IPS DF 19.7 (cell line): ENCODE data around the gene KRTAP1-4.
"Not testable (repeated sequence)": the region's sequence is repeated elsewhere in the genome, so short reads cannot be mapped to it uniquely, and the experiment has no call there.

Source experiments
- DNase-seq: peaks from one replicate; pipeline ENCODE4 v3.0.0-alpha.2; 2013; ENCODE audit warnings: low read depth, low spot score

The KRTAP1-4 gene

DNA sequence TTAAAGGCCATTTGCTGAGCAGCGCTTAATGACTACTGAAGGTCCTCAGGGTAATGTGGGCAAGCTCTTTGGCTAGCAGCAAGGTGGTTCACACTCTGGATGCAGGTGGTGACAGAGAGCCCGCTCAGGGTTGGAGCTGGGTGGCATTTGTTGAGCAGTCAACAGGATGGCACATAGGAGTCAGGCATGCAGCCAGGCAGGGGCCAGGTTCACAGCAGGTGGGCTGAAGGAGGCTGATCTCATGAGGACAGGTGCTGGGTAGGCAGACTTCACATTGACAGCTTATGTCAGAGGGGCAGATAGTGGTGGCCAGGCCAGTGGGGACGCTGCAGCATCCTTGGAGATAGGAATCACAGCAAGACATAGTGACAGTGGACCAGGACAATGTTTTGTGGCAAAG lies 25.6 kb downstream of the KRTAP1-4 start:
- no peak for DNase-seq

DNA sequence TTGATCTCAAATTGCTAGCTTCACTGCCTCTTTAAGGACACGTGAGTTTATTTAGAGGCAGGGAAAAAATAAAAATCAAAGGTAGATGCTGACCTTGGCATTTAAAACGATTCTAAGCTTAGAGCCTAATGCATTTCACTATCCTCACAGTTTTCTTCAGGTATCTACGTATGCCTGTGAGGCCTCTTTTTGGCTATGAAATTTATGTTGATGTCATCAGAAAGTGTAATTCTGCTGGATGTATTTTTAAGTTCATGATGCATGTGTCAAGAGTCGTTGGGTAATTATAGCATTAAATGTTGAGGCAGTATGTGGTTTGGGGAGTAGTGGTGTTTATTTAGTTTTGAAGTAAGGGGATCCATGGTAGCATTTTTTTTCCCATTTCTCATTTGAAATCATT lies 26.1 kb downstream of the KRTAP1-4 start:
- DNase-seq: no peak

DNA sequence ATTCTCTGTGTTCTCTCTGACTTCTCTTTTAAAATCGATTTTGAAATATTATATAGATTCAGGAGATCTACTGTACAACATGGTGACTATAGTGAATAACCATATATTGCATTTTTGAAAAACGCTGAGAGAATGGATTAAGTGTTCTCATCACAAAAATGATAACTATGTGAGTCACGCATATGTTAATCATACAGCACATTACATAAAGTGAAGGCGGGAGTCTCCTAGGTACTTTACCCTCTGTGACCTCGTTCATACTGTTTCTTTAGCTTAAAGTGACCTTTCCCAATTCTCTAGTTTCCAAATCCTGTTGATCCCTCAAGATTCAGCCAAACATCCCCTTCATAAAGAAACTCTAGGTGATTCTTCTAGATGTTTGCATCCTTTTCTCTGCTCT lies 27.2 kb downstream of the KRTAP1-4 start:
- no peak for DNase-seq

DNA sequence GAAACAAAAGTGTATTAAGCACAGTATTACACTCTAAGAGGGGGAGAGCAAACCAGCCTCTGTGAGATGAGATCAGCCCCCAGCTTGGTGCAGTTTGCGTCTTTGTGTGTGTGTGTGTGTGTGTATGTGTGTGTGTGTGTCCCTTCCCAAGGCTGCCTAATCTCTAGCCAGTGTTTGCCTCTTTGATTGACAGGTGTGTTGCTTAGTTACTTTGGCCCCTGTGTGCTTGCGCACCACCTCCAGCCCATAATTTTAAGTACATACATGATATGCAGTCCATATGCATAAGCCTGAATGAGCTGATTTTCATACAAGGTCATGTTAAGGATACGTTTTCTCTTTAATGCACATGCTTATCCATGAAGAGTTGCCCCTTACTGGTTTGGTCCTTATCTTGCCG lies 28.2 kb downstream of the KRTAP1-4 start:
- no peak for DNase-seq

DNA sequence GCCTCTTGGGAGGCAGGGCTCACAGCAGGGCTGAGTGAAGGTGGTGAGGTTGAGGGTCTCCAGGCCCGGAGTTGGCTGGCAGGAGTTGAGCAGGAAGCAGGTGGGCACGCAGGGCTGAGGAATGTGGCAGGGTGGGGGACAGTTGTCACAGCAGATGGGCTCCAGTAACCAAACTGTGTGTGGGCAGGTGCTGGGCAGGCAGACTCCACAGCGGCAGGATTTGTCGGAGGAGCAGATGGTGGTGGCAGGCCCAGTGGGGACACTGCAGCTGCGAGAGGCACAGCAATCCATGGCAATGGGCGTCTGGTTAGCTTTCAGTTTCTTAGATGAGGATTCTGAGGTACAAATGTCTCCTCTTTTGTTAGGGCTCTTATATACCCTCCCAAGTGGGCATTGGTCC lies 30.4 kb downstream of the KRTAP1-4 start, which contains the start of gene KRTAP3-2:
TSS of gene KRTAP3-2 (minus strand) at position 344 of the 400 bp plus-strand sequence. CDS start at position 291, 53 bp downstream.
- DNase-seq: not testable (repeated sequence)

DNA sequence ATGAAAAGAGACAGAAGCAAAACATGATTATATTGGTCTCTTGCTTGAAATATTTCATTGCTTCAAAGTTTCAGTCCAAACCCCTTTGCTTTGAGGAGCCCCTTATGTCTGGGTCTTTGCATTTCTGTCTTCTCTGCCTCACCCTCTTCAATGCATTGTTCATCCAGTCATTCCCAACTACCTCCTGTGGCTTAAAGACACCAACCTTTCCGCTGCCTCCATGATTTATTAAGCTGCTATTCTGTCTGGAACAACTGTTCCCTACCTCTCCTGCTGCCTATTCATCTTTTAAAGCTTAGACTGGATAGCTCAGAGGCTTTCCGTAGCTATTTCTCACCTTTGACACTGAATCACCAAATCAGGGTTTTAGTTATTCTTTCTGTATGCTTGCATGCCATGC lies 32.6 kb downstream of the KRTAP1-4 start:
- no peak for DNase-seq

DNA sequence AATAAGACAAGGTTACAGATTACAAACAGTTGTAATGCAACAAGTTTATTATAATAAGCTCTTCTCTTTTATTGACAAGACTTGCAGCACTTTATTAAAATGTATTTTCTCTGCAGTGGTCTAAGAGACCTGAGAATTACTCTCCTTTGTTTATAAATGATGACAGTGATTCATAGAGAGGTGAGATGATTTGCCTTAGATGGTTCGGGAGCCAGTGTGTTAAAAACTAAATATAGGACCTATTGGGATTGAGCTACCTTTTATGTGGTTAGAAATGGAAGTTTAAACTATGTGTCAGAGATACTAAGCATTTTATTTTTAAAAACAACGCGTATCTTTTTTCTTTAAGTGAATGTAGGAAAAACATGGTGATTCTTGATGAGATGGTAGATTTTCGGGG lies 33.2 kb downstream of the KRTAP1-4 start:
- DNase-seq: no peak

DNA sequence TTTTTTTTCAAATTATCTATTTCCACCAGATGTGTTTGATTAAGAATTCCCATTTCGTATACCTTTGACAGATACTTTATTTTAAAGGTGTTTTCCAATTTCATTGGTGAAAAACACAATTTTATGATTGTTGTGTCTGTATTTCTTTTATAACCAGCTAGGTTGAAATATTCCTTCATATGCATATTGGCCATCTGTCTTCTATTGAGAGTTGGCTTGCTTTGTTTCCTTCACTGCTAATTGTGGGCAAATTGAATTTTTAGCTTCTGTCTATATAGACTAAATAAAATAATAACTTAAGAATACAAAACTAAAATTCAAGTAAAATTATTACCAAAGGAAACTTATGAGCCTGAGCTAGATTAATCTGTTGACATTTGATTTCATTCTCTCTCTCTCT lies 34.9 kb downstream of the KRTAP1-4 start:
- no peak for DNase-seq

DNA sequence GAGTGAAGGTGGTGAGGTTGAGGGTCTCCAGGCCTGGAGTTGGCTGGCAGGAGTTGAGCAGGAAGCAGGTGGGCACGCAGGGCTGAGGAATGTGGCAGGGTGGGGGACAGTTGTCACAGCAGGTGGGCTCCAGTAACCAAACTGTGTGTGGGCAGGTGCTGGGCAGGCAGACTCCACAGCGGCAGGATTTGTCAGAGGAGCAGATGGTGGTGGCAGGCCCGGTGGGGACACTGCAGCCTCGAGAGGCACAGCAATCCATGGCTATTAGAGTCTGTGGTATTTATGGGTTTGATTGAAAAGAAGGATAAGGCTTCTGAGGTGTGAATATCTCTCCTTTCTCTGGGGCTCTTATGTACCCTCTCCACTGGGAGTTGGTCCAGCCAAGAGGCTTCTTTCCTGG lies 36.2 kb downstream of the KRTAP1-4 start, which contains the start of gene KRTAP3-3:
TSS of gene KRTAP3-3 (minus strand) at position 326 of the 400 bp plus-strand sequence. CDS start at position 259, 67 bp downstream.
- no peak for DNase-seq

DNA sequence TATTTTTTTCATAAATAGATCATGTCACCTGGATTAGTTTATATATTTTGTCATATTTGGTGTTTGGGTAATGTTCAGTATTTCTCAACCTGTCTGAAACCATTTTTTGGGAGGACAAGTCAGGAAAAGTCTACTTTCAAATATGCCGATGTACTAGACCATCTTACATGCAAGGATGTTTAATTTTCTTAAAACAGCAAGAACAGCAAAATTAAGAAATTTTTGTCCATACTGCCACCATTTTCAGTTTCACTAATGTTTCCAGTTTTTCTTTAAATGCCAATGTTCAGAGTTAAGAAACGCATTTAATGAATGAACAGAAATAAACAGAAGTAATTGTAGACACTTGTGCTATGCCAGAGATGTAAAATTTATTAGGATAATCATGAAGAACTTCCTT lies 36.9 kb downstream of the KRTAP1-4 start:
- no peak for DNase-seq

DNA sequence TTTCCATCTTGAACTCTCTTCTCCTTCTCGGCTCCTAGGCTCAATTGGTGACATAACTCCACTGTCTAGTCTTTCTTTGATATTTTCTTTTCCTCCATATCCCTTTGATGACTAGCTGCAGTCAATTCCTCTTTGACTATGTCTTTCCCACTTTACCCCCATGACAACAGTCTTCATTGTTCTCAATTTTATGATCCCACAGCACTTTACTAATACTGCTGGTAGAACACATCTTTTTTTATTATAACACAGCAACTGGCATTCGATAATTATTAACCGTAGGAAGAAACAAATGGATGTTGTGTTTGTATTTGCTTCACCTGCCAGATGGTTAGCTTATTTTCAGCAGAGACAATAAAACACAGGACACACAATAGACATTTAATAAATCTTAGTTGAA lies 37.3 kb downstream of the KRTAP1-4 start:
- DNase-seq: no peak

DNA sequence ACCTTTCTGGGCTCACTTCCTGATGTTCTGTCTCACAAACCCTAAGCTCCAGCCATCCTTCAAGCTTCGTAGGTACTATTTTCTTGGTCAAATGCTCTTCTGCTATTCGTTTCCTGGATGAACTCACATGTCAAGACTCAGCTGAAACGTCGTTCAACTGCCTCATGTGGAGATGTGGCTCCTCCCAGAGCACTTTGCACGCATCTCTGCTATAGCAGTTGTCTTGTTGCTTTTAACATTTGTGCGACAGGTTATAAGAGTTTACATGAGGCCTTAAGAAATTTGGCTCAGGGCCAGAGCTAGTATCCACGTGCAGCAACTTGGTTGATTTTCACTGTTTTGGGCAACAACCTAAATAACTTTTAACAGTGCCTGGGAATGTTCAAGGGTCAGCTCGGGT lies 43.1 kb downstream of the KRTAP1-4 start:
- no peak for DNase-seq

DNA sequence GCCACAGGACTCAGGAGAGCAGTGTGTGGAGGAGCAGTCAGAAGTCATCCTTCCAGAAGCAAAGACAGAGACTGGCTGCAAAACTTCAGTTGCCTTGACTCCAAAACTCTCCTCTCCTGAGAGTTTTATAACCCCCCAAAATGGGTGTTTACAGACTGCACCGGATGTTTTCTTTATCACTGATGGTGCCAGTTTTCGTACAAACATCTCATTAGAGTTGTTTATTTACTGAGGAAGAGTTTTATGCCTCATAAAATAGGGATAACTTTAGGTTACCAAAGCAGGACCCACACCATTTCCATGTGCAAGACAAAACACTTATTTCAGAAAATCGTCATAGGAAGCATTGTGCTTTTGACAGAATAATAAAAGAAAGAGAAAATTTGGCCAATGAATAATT lies 45.8 kb downstream of the KRTAP1-4 start, which contains the start of gene KRT40:
TSS of gene KRT40 (minus strand) at position 101 of the 400 bp plus-strand sequence. CDS start at position 48, 53 bp downstream.
- no peak for DNase-seq

DNA sequence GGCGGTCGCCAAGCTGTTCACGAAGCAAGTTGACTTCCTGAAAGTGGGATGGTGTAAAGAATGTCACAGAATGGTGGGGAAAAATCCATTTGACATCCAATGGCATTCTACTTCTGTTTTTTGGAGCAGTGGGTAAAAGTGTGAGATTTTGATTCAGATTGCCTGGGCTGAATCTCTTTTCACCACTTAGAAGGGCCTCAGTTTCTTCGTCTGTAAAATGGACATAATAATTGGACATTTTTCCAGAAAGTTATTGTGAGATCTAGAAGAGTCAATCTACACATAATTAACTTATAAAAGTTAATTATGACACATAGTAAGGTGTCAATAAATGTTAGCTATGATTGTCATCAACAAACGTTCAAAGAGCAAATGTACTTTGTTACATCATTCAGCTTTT lies 48.9 kb downstream of the KRTAP1-4 start:
- no peak for DNase-seq

DNA sequence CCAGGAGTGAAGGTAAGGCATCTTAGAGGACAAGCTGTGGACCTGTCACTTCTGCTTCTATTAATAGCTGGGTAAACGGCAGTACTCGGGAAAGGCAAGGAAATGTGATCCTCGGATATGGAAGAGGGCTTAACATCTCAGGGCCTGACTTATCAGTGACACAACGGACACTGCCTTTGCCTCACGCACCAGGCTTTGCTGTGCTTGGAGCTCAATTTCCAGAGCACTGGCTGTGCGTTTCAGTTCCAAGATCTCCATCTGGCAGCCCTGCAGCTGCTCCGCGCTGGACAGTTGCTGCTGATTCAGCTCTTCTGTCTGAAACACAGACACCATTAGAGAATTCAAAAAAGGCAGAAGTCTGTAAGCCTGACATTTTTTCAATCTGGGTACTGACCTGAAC lies 49.4 kb downstream of the KRTAP1-4 start:
- DNase-seq: no peak

DNA sequence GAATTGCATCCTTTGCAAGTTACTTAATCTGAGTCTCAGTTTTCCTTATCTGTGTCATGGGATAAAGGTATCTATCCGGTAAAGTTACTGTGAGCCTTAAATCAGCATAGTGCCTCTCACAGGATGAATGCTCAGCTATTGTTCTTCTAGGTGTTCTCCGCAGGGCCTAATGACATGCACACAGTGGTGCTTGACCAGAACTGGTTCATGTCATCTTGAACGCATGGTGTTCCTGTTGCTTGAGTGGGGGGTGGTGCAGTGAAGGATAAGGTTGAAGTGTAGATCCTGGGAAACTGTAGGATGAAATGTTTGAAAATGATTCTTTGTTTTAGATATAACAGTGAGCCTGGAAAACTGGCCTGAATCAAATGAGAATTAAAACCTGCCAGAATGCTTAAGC lies 49.9 kb downstream of the KRTAP1-4 start:
- no peak for DNase-seq
